Measurements from ENCODE around the gene CLIC4. TPM values are rescaled to one million over a fixed set of nuclear protein-coding genes. Genes with fewer than 3 reads are reported as not detected.

Gene CLIC4
- total RNA-seq, 1 experiment from 2014 or later, result 230 TPM

- Histone ChIP-seq H4K5ac (ENCODE audit: insufficient read length, low read depth, low read length) (no peak overlapping the region), H2BK20ac (ENCODE audit: low read depth, low read length, poor library complexity, severe bottlenecking) (no peak overlapping the region), H4K20me1 (ENCODE audit: control insufficient read depth, insufficient read depth, insufficient read length) (no peaks in the 10 kb centered on the region), H4K91ac (ENCODE audit: insufficient read length, low read depth, low read length) (no peak overlapping the region), H3K14ac (ENCODE audit: insufficient read depth, low read length) (no peak overlapping the region), H3K18ac (ENCODE audit: insufficient read length, low read depth, low read length) (no peak overlapping the region), H3K9ac (ENCODE audit: extremely low read depth, insufficient read length, low read length) (no peak overlapping the region), H2BK12ac (ENCODE audit: insufficient read length, low read depth, low read length) (no peak overlapping the region), H4K8ac (replicated peaks; ENCODE audit: insufficient read length, low read depth, low read length) (no peak overlapping the region), H3K23me2 (ENCODE audit: insufficient read length, low read depth, low read length, poor library complexity, severe bottlenecking) (no peaks in the 10 kb centered on the region), H3K23ac (ENCODE audit: insufficient read length, low read depth, low read length) (no peak overlapping the region), H2BK5ac (ENCODE audit: insufficient read length, low read length) (no peak overlapping the region), H3K27ac (ENCODE audit: insufficient read length, low read depth, low read length) (no peak overlapping the region), H2AFZ (ENCODE audit: low read length) (no peak overlapping the region), H3K79me1 (ENCODE audit: insufficient read depth, low read depth, low read length, poor library complexity, severe bottlenecking) (no peaks in the 10 kb centered on the region), H3T11ph (ENCODE audit: low read length) (no peak overlapping the region), H3K4ac (ENCODE audit: low read depth, low read length) (no peak overlapping the region), H3K4me2 (ENCODE audit: insufficient read depth, insufficient read length, low read length) (no peak overlapping the region), H3K56ac (ENCODE audit: insufficient read length, low read depth, low read length) (no peak overlapping the region), H2BK120ac (ENCODE audit: low read depth, low read length, poor library complexity, severe bottlenecking) (no peak overlapping the region), H3K4me1 (ENCODE audit: insufficient read depth, low read length) (no peaks in the 10 kb centered on the region), H2BK15ac (ENCODE audit: low read depth, low read length) (no peak overlapping the region), H3K27me3 (ENCODE audit: insufficient read depth, low read length) (no peaks in the 10 kb centered on the region), H3K9me3 (ENCODE audit: control insufficient read depth, low read depth, low read length) (no peaks in the 10 kb centered on the region), H2AK5ac (ENCODE audit: insufficient read length, low read length) (no peak overlapping the region), H3K79me2 (ENCODE audit: insufficient read depth, low read length) (no peaks in the 10 kb centered on the region)
- Mint-ChIP-seq H3K4me1 (no peaks in the 10 kb centered on the region), H3K4me3 (no peak overlapping the region), H3K9me3 (peaks cover 0 to 1% of the 10 kb centered on the region in 2 experiments; a peak in 1 of 5 replicates), H3K27me3 (ENCODE audit: low read depth) (peaks cover 2% of the 10 kb centered on the region; the same call in 1 of the 2 replicates), H3K36me3 (ENCODE audit: insufficient read depth in 1 of 3, low read depth in 3 of 3) (peaks cover 0 to 1% (median 1%) of the 10 kb centered on the region in 3 experiments; a peak in 3 of 7 replicates), H3K27ac (no peak overlapping the region)
- no CpG with 5 or more reads among the region's 7 CpGs for WGBS (ENCODE audit: extremely low coverage, insufficient read length, low lambda C conversion rate)
- no peak for DNase-seq
- TF ChIP-seq CTCF (conservative IDR thresholded peaks at IDR 0.05), result no peak
These were observed 29.6 kb upstream of the CLIC4 start for GRCh38 chr1:24715658-24716057.

All from H9 (cell line).